Measurements from ENCODE around the gene CEBPZ.

The CEBPZ gene

DNA sequence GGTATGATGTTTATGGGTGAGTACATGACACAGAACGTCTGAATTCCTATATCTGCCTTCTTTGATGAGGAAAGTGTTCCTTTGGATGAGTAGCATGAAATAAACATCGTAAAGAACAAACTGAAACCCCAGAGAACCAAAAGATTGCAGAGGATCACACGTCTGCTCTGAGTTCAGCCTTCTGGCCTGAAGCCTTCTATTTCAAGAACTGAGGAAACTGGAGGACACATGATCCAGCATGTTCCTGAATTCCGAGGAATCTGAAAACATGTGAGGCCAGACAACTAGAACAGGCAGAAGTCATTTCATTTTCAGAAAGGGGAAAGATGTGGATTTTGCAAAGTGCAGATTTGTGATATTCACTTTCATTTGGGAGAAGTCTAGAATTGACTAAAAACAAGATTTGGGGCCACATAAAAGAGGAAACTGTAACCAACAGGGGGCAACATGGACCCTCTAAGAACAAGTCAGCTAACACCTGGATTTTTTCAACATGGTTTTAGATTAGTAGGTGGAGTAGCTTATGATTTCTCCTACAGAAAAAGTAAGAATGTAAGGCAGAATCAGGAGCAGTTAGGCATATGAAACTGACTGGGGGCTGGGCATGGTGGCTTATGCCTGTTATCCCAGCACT is 51.3 kb downstream of the CEBPZ start:
- no peak for DNase-seq (ENCODE audit: low read depth)

DNA sequence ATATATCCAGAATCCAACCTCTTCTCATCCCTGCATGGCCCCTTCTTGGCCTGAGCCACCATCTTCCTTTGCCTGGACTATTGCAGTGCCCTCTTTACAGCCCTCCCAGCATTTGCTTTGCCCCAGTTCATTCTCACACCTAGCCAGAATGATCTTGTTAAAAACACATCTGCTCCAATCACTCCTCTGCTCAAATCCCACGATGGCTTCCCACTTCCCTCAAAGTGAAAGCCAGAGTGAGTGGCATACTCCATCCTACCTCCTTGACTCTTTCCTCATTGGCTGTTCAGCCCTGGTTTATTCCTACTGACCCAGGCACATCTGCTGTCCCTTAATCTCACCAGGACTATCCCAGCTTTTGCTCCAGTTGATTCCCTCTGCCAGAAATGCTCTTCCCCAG is 57.7 kb downstream of the CEBPZ start:
- no peak for DNase-seq (ENCODE audit: low read depth)

DNA sequence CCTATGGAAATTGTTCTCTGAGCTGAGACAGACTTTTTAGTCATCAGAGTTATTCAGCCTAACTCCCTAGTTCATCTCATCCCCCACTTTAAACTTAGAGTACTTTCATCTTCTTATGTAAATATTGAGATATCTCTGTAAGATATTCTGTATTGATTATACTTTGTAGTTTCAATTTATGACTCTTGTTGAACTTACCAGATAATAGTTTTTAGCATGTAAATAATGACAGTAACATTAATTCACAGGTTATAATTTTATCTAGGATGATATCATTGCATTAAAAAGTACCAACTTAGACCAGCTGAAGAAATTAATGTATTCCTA is 59.8 kb downstream of the CEBPZ start:
- DNase-seq (ENCODE audit: low read depth), result no peak

DNA sequence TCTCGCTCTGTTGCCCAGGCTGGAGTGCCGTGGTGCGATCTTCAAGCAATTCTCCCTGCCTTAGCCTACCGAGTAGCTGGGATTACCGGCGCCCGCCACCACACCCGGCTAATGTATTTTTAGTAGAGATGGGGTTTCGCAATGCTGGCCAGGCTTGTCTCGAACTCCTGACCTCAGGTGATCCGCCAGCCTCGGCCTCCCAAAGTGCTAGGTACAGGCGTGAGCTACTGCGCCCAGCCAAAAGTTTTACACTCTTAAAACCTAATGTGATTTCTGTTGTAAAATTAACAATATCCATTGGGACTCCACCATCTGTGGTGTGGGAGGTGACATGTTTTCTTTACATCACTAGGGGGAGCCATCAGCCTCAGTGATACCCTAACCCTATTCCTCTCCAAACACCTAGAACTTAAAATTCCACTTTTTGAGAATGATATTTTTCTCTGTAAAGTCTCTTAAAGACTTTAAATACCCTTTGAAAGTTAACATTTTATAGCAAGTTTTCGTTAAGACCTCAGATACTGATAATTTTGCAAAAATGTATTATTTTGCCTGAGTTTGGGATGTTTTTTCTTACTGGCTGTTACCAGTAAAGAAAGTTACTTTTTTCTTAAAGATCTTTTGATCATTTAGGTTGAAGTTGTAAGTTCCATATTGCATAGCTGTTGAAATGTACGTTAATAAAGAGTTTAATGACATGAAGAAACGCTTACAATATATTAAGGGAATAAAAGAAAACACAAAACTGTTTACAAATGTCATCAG is 63.0 kb downstream of the CEBPZ start:
- DNase-seq (ENCODE audit: low read depth), result no peak

DNA sequence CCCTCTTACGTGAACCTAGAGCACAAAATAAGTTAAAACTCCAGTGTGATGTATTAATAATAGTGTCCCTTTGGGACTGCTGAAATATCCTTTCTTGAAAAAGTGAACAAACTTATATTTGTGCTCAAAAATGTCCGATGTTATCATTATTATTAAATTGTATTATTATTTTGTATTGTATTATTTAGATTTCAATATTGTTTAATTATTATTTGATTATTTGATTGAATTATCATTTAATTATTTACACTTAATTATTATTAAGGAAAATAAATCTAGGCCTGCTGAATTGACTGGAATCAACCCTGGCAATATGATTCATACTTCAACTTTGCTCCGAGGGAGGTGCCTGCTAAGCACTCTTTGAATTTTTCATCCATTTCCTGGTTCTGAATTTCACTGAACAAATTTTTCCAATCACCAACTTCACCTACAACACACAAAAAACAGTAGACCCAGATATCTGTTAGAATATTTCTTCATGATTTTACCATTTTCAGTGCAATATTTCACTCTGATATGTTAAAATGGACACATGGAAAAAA is 63.7 kb downstream of the CEBPZ start:
- no peak for DNase-seq (ENCODE audit: low read depth)

DNA sequence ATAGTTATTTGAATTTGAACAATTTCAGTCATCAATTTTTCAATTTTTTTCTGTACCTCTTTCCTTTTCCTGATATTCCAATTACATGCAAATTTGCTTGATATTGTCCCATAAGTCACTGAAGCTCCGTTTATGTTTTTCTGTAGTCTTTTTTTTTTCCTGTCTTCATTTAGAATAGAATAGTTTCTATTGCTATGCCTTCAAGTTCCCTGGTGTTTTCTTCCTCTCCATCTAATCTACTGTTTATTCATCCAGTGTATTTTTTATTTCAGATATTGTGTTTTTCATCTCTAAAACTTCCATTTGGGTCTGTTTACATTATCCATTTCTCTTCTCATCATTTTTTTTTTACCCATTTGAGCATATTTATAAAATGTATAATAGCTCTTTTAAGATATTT is 66.6 kb downstream of the CEBPZ start:
- no peak for DNase-seq (ENCODE audit: low read depth)

DNA sequence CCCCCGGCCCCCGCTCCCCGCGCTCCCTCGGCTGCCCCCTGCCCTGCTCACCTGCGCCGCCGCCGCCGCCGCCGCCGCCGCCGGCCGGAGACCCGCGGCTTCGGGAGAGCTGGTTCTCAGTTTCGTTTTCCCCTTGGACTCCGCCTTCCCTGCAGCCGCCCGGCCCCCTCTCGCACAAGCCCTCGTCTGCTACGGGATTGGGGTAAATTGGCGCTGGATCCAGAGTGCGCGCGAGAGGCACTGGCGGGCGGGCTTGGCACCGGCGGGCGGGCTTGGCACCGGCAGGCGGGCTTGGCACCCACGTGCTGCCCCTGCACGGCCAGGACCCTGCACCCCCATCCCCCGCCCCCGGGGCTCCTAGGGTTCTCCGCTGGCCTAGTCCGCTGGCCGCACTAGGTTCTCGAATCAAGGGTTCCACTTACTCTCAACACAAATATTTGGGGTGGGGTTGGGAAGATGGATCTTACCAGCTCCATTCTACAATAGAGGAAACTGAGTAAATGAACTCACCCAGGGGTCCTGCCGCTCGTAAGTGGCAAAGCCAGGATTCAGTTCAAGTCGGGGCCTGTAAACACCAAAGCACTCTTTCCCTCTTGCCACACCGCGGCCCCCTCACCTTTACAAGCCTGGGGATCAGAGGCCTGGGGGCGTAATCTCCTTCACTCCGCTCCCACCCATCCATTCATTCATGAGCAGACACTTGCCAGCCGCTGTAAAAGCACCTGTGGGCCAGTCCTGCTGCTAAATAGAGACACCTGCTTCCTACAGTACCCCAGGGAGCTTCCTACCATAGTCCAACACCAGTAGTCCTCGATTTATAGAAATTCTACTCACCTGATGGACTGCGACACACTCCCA is 74.3 kb downstream of the CEBPZ start, which contains the start of gene EIF2AK2:
TSS of gene EIF2AK2 (minus strand) at position 124 of the 858 bp plus-strand sequence. CDS start 9,174 bp downstream, outside the sequence.
- DNase-seq (ENCODE audit: low read depth), result peak; percentile 53

DNA sequence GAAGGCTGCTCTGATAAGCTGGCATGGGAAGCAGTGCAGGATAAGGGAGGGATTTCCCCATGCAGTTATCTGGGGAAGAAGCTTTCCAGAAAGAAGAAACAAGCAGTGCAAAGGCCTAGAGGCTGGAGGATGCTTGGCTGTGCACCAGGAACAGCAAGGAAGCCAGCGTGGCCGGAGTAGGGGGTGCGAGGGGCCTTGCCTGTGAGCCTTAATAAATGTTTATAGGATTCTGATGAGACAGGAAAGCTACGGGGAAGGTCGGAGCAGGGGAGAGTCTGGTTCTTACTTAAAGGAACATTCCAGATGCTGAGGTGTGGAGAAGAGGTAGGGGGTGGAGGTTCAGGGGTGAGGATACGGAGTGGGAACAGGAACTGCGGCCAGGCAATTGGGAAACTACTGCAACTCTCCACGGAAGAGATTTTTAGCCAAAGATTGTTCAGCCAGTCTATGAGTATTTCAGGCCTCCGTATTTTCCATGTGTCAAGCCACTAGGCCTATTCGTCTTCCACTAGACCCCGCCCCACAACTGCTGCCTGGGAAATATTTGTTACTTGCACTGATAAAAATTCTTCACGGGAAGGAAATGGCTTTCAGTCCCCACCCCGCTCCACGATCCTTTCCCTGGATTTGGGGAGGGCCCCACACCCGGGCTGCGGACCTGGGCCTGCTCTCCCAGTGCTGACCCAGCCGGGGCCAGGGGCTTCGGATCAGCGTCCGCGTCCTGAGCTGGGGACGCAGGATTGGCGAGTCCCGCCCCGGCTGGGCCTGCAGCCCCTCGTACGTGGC is 75.1 kb downstream of the CEBPZ start:
- DNase-seq (ENCODE audit: low read depth), result peak; percentile 12

DNA sequence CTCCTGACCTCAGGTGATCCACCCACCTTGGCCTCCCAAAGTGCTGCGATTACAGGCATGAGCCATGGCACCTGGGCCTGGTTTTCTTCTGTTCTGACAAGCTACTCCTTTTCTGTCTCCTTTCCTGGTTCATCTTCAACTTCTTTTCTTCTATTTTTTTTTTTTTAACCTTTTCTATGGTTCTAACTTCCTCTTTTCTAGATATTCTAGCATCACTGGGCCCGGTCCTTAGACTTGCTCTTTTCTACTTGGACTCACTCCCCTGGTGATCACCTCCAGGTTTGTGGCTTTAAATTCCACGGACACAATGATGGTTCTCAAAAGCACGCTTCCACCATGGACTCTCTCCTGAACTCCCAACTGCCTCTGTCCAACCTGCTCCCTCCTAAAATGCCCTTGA is 76.6 kb downstream of the CEBPZ start:
- no peak for DNase-seq (ENCODE audit: low read depth)

DNA sequence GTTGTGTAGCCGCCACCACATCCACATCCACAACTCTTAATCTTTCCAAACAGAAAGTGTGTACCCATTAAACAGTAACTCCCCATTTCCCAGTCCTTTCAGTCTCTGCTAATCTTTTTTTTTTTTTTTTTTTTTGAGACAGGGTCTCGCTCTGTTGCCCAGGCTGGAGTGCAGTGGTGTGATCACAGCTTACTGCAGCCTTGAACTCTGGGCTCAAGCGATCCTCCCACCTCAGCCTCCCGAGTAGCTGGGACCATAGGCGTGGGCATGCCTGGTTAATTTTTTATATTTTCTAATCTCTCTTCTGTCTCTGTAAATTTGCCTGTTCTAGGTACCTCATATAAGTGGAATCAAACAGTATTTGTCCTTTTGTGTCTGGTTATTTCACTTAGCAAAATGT is 78.2 kb downstream of the CEBPZ start:
- no peak for DNase-seq (ENCODE audit: low read depth)

Data from stimulated activated CD8-positive, alpha-beta memory T cell treated with anti-CD3 and anti-CD28 coated beads, Interleukin-4, amount 100 ng/mL, for 24 hours (primary cell).